ENCODE results near the gene COL6A1.
"Not testable (repeated sequence)": the region's sequence is repeated elsewhere in the genome, so short reads cannot be mapped to it uniquely, and the experiment has no call there.

Gene COL6A1

GRCh38 chr21:45996311-45997204 lies 15.0 kb downstream of the COL6A1 start:
- DNase-seq: no peak

- DNase-seq: no peak
These were observed 15.6 kb downstream of the COL6A1 start for GRCh38 chr21:45997205-45997494.

- DNase-seq: no peak
These were observed 16.1 kb downstream of the COL6A1 start for GRCh38 chr21:45997495-45998275.

GRCh38 chr21:45998276-45998701 lies 16.7 kb downstream of the COL6A1 start:
- no peak for DNase-seq

- DNase-seq: no peak
These were observed 17.5 kb downstream of the COL6A1 start for GRCh38 chr21:45998871-45999580.

GRCh38 chr21:45999581-46000181 lies 18.1 kb downstream of the COL6A1 start:
- DNase-seq: no peak

DNA sequence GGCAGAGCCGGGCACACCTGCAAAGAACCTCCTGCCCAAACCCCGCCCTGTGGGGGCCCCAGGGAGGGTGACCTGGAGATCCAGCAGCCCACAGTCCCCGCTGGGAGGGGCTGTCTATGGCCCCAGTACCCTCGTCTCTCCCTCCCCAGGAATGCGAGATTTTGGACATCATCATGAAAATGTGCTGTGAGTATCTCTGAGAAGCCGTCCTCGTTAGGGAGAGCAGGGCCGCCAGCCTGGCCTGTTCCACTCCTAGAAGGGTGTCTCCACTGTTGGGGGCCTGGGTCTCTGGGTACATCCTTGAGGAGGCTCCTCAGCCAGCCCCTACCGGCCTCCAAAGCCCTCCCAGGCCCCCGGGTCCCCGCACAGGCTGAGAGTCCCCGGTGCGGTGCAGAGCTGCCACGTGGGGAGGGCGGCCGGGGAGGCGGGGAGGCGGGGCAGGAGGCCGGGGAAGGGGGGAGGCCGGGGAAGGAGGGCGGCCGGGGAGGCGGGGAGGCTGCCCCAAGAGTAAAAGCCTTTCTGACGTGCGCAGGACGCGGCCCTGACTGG lies 18.7 kb downstream of the COL6A1 start:
- DNase-seq: no peak

DNA sequence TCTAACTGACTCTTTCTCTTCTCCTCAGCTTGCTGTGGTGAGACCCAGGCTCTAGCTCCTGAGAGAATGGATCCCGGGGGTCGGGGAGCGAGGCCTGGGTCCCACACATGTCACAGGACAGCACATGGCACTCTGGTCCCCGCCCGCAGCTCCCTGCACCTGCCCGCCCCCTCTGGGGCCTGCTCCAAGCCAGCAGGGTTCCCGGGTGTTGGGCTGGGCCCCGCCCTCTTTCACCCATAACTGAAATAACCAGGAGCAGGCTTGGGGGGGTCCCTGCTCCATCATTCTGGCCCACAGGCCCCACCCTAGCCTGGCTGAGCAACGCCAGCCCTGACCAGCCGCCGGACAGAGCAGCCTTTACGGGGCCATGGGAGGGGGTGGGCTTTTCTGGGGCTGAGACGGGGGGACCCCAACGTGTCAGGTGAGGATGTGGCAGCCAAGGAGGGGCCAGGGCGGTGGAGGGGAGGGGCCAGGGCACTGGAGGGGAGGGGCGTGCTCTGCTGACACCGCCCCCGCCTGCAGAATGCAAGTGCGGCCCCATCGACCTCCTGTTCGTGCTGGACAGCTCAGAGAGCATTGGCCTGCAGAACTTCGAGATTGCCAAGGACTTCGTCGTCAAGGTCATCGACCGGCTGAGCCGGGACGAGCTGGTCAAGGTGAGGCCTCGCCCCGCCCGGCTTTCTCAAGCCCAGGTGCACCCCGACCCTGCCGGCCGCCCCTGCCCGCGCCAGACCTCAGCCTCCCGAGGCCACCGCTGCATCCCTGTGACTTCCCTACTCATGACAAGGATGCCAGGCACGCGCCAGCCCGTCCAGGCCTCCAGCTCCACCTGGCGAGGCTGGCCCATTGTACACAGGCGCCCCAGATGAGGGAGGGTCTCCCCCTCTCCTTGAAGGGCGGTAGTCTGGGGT lies 19.4 kb downstream of the COL6A1 start:
- no peak for DNase-seq

DNA sequence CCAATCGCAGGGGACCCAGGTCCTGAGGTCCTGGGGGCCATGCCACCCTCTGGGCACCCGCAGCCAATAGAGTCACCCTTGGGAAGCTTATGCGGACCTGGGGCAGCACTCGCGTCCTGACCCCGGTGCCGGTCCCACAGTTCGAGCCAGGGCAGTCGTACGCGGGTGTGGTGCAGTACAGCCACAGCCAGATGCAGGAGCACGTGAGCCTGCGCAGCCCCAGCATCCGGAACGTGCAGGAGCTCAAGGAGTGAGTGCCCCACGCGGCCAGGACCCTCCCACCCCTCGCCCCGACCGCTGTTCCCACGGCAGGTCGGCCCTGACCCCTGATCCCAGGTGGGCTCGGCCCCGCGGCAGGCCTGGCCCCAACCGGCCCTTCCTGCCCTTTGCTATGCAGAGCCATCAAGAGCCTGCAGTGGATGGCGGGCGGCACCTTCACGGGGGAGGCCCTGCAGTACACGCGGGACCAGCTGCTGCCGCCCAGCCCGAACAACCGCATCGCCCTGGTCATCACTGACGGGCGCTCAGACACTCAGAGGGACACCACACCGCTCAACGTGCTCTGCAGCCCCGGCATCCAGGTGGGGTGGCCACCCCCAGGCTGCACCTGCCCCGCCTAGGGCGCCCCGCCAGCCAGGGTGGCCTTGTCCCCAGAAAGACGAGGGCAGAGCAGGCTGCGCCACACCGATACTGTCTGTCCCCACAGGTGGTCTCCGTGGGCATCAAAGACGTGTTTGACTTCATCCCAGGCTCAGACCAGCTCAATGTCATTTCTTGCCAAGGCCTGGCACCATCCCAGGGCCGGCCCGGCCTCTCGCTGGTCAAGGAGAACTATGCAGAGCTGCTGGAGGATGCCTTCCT lies 20.5 kb downstream of the COL6A1 start:
- no peak for DNase-seq

GRCh38 chr21:46002841-46003574 lies 21.4 kb downstream of the COL6A1 start:
- DNase-seq: no peak

GRCh38 chr21:46003575-46004007 lies 22.0 kb downstream of the COL6A1 start:
- DNase-seq: no peak

- no peak for DNase-seq
These were observed 22.7 kb downstream of the COL6A1 start for GRCh38 chr21:46004168-46004861.

DNA sequence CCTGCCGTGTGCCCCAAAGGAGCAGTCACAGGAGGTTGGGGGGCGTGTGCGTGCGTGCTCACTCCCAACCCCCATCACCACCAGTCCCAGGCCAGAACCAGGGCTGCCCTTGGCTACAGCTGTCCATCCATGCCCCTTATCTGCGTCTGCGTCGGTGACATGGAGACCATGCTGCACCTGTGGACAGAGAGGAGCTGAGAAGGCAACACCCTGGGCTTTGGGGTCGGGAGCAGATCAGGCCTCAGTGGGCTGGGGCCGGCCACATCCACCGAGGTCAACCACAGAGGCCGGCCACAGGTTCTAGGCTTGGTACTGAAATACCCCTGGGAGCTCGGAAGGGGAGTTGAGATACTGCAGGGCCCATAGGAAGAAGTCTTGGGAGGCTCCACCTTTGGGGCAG lies 23.5 kb downstream of the COL6A1 start:
- no peak for DNase-seq

- DNase-seq: no peak
These were observed 23.9 kb downstream of the COL6A1 start for GRCh38 chr21:46005481-46005881.

DNA sequence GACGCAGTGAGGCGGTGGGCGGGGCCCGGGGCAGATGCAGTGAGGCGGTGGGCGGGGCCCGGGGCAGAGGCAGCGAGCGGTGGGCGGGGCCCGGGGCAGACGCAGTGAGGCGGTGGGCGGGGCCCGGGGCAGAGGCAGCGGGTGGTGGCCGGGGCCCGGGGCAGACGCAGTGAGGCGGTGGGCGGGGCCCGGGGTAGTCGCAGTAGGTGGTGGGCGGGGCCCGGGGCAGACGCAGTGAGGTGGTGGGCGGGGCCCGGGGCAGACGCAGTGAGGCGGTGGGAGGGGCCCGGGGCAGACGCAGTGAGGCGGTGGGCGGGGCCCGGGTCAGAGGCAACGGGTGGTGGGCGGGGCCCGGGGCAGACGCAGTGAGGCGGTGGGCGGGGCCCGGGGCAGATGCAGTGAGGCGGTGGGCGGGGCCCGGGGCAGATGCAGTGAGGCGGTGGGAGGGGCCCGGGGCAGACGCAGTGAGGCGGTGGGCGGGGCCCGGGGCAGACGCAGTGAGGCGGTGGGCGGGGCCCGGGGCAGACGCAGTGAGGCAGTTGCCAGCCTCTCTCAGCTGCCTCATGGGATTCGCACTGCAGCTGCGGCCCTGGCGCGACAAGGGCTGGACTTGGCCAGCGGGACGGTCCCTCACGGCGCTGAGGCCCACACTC lies 24.4 kb downstream of the COL6A1 start:
- not testable (repeated sequence) for DNase-seq

- no peak for DNase-seq
These were observed 25.2 kb downstream of the COL6A1 start for GRCh38 chr21:46006547-46007491.

- DNase-seq: no peak
These were observed 25.9 kb downstream of the COL6A1 start for GRCh38 chr21:46007492-46007868.

Measured in SIG-M5 (cell line).